ENCODE measurements around the gene MOAP1.
A peak's percentile ranks its signal among the peaks of the same experiment; 100 is the strongest.

MOAP1 gene

GRCh38 chr14:93133464-93133863 is 51.2 kb downstream of the MOAP1 start:
- H3K4me3 ChIP-seq (ENCODE audit: low read depth, low read length): no peak overlapping the region
- TF ChIP-seq MAX (IDR thresholded peaks at IDR 0.05; ENCODE audit: low read depth, low read length) (no peak), CTCF (IDR thresholded peaks at IDR 0.05; ENCODE audit: low read depth, low read length) (no peak), POLR2A (IDR thresholded peaks at IDR 0.05; ENCODE audit: extremely low read depth, insufficient read length) (no peak), MYC (IDR thresholded peaks at IDR 0.05; ENCODE audit: low read depth, low read length) (no peak)
- DNase-seq (ENCODE audit: low read depth): peak; percentile 83

- DNase-seq (ENCODE audit: low read depth): peak; percentile 55
Observed at GRCh38 chr14:93132472-93133065, 52.1 kb downstream of the MOAP1 start.

More at GRCh38 chr14:93132472-93133065, 52.1 kb downstream of the MOAP1 start:
- H3K4me3 ChIP-seq (ENCODE audit: low read depth, low read length): no peak overlapping the region
- TF ChIP-seq CTCF (IDR thresholded peaks at IDR 0.05; ENCODE audit: low read depth, low read length) (peak; percentile 37), MAX (IDR thresholded peaks at IDR 0.05; ENCODE audit: low read depth, low read length) (no peak), POLR2A (IDR thresholded peaks at IDR 0.05; ENCODE audit: extremely low read depth, insufficient read length) (no peak)

Data from NB4 (cell line).